ENCODE measurements around the gene LPAR6.

- TF ChIP-seq CTCF (conservative IDR thresholded peaks at IDR 0.05; ENCODE audit: low read length) (no peak), EZH2phosphoT487 (IDR thresholded peaks at IDR 0.05; ENCODE audit: borderline replicate concordance, low read depth, low read length) (no peak)
Observed at GRCh38 chr13:48377857-48378256, 35.1 kb downstream of the LPAR6 start.
